ENCODE data around the gene ZNF805. TPM values are rescaled to one million over a fixed set of nuclear protein-coding genes. Genes with fewer than 3 reads are reported as not detected.

Gene ZNF805
- total RNA-seq, 1 experiment from 2014 or later = 18.2 TPM

DNA sequence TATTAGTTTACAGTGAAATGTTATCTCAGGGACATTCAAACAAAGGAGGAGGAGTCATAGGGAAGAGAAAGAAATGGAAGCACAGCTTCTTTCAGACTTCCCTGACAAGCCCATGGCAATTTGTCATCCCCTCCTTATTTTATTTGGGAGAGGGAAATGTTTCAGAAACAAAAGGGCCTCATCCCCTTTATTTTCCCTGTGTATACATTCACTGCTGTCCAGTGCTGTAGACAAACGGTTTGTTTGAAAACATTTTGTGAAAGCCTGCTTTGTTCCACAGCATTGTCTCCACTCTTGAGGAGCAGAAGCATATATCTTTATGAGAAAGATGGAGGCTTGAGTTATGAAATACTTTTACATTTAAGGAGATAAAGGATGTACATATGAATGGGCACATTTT lies 52.1 kb downstream of the ZNF805 start:
- DNase-seq (ENCODE audit: low spot score) = no peak
- no peak for ATAC-seq
- ChIA-PET POLR2A (interaction anchor here (1.3 kb wide), 1 partner anchor 11 kb away, joined by 3 read pairs; no protein-coding TSS in a partner anchor), CTCF (no interaction called here)
- TF ChIP-seq OVOL2 (CRISPR knock-in tag; IDR thresholded peaks at IDR 0.05; ENCODE audit: borderline replicate concordance) (no peak), NFYB (CRISPR knock-in tag; conservative IDR thresholded peaks at IDR 0.05; ENCODE audit: low read depth) (no peak), RELA (CRISPR knock-in tag; IDR thresholded peaks at IDR 0.05; ENCODE audit: borderline replicate concordance) (no peak), ZNF263 (CRISPR knock-in tag; IDR thresholded peaks at IDR 0.05; ENCODE audit: low read depth) (no peak), PRRX2 (CRISPR knock-in tag; IDR thresholded peaks at IDR 0.05) (no peak), TP53 (CRISPR knock-in tag; IDR thresholded peaks at IDR 0.05) (no peak), ESRRA (CRISPR knock-in tag; IDR thresholded peaks at IDR 0.05; ENCODE audit: borderline replicate concordance) (no peak), CREB1 (CRISPR knock-in tag; IDR thresholded peaks at IDR 0.05) (no peak)
- TF ChIP-seq, protein P1, sequence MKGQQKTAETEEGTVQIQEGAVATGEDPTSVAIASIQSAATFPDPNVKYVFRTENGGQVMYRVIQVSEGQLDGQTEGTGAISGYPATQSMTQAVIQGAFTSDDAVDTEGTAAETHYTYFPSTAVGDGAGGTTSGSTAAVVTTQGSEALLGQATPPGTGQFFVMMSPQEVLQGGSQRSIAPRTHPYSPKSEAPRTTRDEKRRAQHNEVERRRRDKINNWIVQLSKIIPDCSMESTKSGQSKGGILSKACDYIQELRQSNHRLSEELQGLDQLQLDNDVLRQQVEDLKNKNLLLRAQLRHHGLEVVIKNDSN (CRISPR knock-in tag; IDR thresholded peaks at IDR 0.05) = no peak
- TF ChIP-seq, protein P2, sequence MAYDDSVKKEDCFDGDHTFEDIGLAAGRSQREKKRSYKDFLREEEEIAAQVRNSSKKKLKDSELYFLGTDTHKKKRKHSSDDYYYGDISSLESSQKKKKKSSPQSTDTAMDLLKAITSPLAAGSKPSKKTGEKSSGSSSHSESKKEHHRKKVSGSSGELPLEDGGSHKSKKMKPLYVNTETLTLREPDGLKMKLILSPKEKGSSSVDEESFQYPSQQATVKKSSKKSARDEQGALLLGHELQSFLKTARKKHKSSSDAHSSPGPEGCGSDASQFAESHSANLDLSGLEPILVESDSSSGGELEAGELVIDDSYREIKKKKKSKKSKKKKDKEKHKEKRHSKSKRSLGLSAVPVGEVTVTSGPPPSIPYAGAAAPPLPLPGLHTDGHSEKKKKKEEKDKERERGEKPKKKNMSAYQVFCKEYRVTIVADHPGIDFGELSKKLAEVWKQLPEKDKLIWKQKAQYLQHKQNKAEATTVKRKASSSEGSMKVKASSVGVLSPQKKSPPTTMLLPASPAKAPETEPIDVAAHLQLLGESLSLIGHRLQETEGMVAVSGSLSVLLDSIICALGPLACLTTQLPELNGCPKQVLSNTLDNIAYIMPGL (CRISPR knock-in tag; IDR thresholded peaks at IDR 0.05) = no peak
- TF ChIP-seq, protein P3, sequence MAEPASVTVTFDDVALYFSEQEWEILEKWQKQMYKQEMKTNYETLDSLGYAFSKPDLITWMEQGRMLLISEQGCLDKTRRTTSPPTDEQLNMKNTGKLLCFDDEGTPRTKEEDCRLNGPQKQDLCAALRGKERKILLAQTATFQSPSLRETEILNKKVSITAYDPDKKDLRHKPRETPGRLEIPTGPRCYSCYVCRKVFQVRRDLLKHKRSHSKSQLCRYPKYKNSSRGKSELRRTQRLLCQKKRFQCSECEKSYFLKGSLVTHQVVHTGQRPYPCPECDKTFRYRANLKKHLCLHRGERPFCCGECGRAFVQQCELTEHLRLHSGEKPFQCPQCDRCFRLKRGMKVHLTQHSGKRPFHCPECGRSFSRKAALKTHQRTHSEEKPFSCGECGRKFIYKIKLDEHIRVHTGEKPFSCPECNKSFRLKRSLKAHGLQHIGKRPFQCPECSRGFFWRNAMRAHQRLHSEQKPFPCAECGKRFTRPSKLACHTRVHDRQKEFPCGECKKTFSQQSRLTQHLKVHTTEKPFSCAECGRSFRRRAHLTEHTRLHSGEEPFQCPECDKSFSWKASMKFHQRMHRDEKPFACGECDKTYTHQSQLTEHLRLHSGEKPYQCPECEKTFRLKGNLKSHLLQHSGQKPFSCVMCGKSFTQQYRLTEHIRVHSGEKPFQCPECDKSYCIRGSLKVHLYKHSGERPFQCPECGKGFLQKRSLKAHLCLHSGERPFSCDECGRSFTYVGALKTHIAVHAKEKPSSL (CRISPR knock-in tag; conservative IDR thresholded peaks at IDR 0.05) = no peak
- TF ChIP-seq, protein P4, sequence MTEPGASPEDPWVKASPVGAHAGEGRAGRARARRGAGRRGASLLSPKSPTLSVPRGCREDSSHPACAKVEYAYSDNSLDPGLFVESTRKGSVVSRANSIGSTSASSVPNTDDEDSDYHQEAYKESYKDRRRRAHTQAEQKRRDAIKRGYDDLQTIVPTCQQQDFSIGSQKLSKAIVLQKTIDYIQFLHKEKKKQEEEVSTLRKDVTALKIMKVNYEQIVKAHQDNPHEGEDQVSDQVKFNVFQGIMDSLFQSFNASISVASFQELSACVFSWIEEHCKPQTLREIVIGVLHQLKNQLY (CRISPR knock-in tag; IDR thresholded peaks at IDR 0.05) = no peak
- peaks cover 19% of the 10 kb centered on the region for H3K9me3 Mint-ChIP-seq
- peaks cover 81% of the 10 kb centered on the region for H3K36me3 Mint-ChIP-seq
- H3K4me1 Mint-ChIP-seq = no peaks in the 10 kb centered on the region
- H3K27ac Mint-ChIP-seq = no peak overlapping the region
- H3K27me3 Mint-ChIP-seq (ENCODE audit: low read depth) = no peaks in the 10 kb centered on the region
- no peak overlapping the region for H3K4me3 Mint-ChIP-seq

DNA sequence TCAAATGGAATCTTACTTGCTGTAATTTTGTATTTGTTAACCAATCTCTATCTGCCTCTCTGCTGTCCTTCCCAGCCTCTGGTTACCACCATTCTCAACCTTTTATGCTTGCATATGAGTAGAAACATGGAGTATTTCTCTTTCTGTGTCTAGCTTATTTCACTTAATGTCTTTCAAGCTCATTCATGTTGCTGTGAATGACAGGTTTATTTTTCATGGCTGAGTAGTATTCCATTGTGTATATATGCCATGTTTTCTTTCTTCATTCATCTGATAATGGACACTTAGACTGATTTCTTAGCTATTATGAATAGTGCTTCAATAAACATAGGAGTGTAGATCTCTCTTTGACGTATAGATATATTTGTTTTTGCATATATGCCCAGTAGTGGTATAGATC lies 53.3 kb downstream of the ZNF805 start:
- no peak for TF ChIP-seq JUN (CRISPR knock-in tag; IDR thresholded peaks at IDR 0.05)
- no peak for TF ChIP-seq ELF4 (CRISPR knock-in tag; IDR thresholded peaks at IDR 0.05; ENCODE audit: low read depth)
- TF ChIP-seq, protein P5, sequence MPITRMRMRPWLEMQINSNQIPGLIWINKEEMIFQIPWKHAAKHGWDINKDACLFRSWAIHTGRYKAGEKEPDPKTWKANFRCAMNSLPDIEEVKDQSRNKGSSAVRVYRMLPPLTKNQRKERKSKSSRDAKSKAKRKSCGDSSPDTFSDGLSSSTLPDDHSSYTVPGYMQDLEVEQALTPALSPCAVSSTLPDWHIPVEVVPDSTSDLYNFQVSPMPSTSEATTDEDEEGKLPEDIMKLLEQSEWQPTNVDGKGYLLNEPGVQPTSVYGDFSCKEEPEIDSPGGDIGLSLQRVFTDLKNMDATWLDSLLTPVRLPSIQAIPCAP (CRISPR knock-in tag; IDR thresholded peaks at IDR 0.05) = no peak
- TF ChIP-seq, protein P6, sequence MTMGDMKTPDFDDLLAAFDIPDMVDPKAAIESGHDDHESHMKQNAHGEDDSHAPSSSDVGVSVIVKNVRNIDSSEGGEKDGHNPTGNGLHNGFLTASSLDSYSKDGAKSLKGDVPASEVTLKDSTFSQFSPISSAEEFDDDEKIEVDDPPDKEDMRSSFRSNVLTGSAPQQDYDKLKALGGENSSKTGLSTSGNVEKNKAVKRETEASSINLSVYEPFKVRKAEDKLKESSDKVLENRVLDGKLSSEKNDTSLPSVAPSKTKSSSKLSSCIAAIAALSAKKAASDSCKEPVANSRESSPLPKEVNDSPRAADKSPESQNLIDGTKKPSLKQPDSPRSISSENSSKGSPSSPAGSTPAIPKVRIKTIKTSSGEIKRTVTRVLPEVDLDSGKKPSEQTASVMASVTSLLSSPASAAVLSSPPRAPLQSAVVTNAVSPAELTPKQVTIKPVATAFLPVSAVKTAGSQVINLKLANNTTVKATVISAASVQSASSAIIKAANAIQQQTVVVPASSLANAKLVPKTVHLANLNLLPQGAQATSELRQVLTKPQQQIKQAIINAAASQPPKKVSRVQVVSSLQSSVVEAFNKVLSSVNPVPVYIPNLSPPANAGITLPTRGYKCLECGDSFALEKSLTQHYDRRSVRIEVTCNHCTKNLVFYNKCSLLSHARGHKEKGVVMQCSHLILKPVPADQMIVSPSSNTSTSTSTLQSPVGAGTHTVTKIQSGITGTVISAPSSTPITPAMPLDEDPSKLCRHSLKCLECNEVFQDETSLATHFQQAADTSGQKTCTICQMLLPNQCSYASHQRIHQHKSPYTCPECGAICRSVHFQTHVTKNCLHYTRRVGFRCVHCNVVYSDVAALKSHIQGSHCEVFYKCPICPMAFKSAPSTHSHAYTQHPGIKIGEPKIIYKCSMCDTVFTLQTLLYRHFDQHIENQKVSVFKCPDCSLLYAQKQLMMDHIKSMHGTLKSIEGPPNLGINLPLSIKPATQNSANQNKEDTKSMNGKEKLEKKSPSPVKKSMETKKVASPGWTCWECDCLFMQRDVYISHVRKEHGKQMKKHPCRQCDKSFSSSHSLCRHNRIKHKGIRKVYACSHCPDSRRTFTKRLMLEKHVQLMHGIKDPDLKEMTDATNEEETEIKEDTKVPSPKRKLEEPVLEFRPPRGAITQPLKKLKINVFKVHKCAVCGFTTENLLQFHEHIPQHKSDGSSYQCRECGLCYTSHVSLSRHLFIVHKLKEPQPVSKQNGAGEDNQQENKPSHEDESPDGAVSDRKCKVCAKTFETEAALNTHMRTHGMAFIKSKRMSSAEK (CRISPR knock-in tag; IDR thresholded peaks at IDR 0.05; ENCODE audit: borderline replicate concordance) = no peak
- TF ChIP-seq PRRX2 (CRISPR knock-in tag; IDR thresholded peaks at IDR 0.05) = no peak
- TF ChIP-seq NR3C1 (CRISPR knock-in tag; conservative IDR thresholded peaks at IDR 0.05; ENCODE audit: low read depth) = no peak
- TF ChIP-seq, protein P7, sequence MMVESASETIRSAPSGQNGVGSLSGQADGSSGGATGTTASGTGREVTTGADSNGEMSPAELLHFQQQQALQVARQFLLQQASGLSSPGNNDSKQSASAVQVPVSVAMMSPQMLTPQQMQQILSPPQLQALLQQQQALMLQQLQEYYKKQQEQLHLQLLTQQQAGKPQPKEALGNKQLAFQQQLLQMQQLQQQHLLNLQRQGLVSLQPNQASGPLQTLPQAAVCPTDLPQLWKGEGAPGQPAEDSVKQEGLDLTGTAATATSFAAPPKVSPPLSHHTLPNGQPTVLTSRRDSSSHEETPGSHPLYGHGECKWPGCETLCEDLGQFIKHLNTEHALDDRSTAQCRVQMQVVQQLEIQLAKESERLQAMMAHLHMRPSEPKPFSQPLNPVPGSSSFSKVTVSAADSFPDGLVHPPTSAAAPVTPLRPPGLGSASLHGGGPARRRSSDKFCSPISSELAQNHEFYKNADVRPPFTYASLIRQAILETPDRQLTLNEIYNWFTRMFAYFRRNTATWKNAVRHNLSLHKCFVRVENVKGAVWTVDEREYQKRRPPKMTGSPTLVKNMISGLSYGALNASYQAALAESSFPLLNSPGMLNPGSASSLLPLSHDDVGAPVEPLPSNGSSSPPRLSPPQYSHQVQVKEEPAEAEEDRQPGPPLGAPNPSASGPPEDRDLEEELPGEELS (CRISPR knock-in tag; IDR thresholded peaks at IDR 0.05) = no peak
- no peak for TF ChIP-seq GTF2I (CRISPR knock-in tag; conservative IDR thresholded peaks at IDR 0.05)
- TF ChIP-seq NFYB (CRISPR knock-in tag; conservative IDR thresholded peaks at IDR 0.05; ENCODE audit: low read depth) = no peak
- TF ChIP-seq FOXJ3 (CRISPR knock-in tag; IDR thresholded peaks at IDR 0.05; ENCODE audit: borderline replicate concordance) = no peak
- no peak for TF ChIP-seq FOXP1 (CRISPR knock-in tag; IDR thresholded peaks at IDR 0.05; ENCODE audit: borderline replicate concordance)
- TF ChIP-seq TCF7 (CRISPR knock-in tag; IDR thresholded peaks at IDR 0.05; ENCODE audit: low read depth) = no peak
- no peak for TF ChIP-seq MYBL2 (CRISPR knock-in tag; IDR thresholded peaks at IDR 0.05)
- H3K4me1 Mint-ChIP-seq = no peaks in the 10 kb centered on the region
- H3K27me3 Mint-ChIP-seq (ENCODE audit: low read depth) = no peaks in the 10 kb centered on the region
- no peak for ATAC-seq
- H3K36me3 Mint-ChIP-seq = peaks cover 74% of the 10 kb centered on the region
- no peak overlapping the region for H3K27ac Mint-ChIP-seq
- ChIA-PET POLR2A (interaction anchor here (1.3 kb wide), 1 partner anchor 10 kb away, joined by 3 read pairs; no protein-coding TSS in a partner anchor), CTCF (no interaction called here)
- H3K4me3 Mint-ChIP-seq = no peak overlapping the region
- no peak for DNase-seq (ENCODE audit: low spot score)
- H3K9me3 Mint-ChIP-seq = peaks cover 19% of the 10 kb centered on the region
